Measurements from ENCODE around the gene CCDC87.

CCDC87 gene

DNA sequence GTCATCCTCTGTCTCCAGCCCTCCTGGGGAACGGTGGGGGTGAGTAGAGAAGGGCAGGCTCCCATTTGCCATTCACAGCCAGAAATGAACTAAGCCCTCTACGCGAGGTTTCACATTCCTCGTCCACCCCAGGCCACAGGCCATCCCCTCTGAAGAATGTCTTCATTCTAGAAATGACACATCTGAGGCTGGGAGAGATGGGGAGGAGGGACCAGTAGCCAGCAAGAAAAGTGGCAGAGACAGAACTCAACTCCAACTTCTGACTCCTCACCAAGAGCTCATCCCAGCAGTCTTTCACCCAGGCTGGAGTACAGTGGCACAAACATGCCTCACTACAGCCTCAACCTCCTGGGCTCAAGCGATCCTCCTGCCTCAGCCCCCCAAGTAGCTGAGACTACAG is 27.9 kb downstream of the CCDC87 start:
- H3K9me3 ChIP-seq (ENCODE audit: control extremely low read depth in 1 of 5, control insufficient read depth in 4 of 5, insufficient read depth in 2 of 5, low read depth in 1 of 5, low read length in 4 of 5), result no peaks in the 10 kb centered on the region
- H3K27ac ChIP-seq (ENCODE audit: insufficient read depth in 1 of 2, low read depth in 1 of 2, low read length in 2 of 2, poor library complexity in 1 of 2, severe bottlenecking in 2 of 2), result no peak overlapping the region
- DNase-seq, result no peak
- no peak overlapping the region for H3K4me3 ChIP-seq (ENCODE audit: control insufficient read depth in 1 of 7, extremely low read depth in 1 of 7, insufficient read depth in 4 of 7, low read depth in 2 of 7, low read length in 6 of 7)
- 95% methylated on average over 4 of the region's 5 CpGs for WGBS (ENCODE audit: insufficient coverage)
- peaks cover 0 to 4% (median 0%) of the 10 kb centered on the region in 5 experiments for H3K27me3 ChIP-seq (replicated peaks in 2 of 5; ENCODE audit: control insufficient read depth in 4 of 5, insufficient read depth in 5 of 5, low read length in 4 of 5)
- H3K36me3 ChIP-seq (ENCODE audit: control insufficient read depth in 4 of 4, insufficient read depth in 4 of 4, low read length in 3 of 4), result peaks cover 0 to 20% (median 5%) of the 10 kb centered on the region in 4 experiments
- peaks cover 0 to 14% (median 10%) of the 10 kb centered on the region in 4 experiments for H3K4me1 ChIP-seq (ENCODE audit: control extremely low read depth in 1 of 4, control insufficient read depth in 4 of 4, insufficient read depth in 4 of 4, low read length in 3 of 4)
- POLR2A ChIA-PET, result no interaction called here
- CTCF ChIA-PET, result interaction anchor here (1.0 to 1.3 kb wide), 2 partner anchors 13 to 77 kb away, joined by 3 to 4 read pairs; no protein-coding TSS in a partner anchor

- CTCF ChIA-PET, result interaction anchor here (1.0 kb wide), 1 partner anchor 14 kb away, joined by 4 read pairs; no protein-coding TSS in a partner anchor
- no peaks in the 10 kb centered on the region for H3K9me3 ChIP-seq (ENCODE audit: control extremely low read depth in 1 of 5, control insufficient read depth in 4 of 5, insufficient read depth in 2 of 5, low read depth in 1 of 5, low read length in 4 of 5)
- H3K4me3 ChIP-seq (ENCODE audit: control insufficient read depth in 1 of 7, extremely low read depth in 1 of 7, insufficient read depth in 4 of 7, low read depth in 2 of 7, low read length in 6 of 7), result no peak overlapping the region
- DNase-seq, result no peak
- POLR2A ChIA-PET, result no interaction called here
- peaks cover 0 to 4% (median 0%) of the 10 kb centered on the region in 5 experiments for H3K27me3 ChIP-seq (replicated peaks in 2 of 5; ENCODE audit: control insufficient read depth in 4 of 5, insufficient read depth in 5 of 5, low read length in 4 of 5)
- peaks cover 0 to 14% (median 10%) of the 10 kb centered on the region in 4 experiments for H3K4me1 ChIP-seq (ENCODE audit: control extremely low read depth in 1 of 4, control insufficient read depth in 4 of 4, insufficient read depth in 4 of 4, low read length in 3 of 4)
- H3K27ac ChIP-seq (ENCODE audit: insufficient read depth in 1 of 2, low read depth in 1 of 2, low read length in 2 of 2, poor library complexity in 1 of 2, severe bottlenecking in 2 of 2), result no peak overlapping the region
- 96% methylated on average over 13 of the region's 14 CpGs for WGBS (ENCODE audit: insufficient coverage)
- peaks cover 0 to 20% (median 5%) of the 10 kb centered on the region in 4 experiments for H3K36me3 ChIP-seq (ENCODE audit: control insufficient read depth in 4 of 4, insufficient read depth in 4 of 4, low read length in 3 of 4)
Measured at GRCh38 chr11:66564538-66564937, 28.3 kb downstream of the CCDC87 start.

- Histone ChIP-seq H3K27me3 (replicated peaks in 2 of 5; ENCODE audit: control insufficient read depth in 4 of 5, insufficient read depth in 5 of 5, low read length in 4 of 5) (peaks cover 0 to 5% (median 4%) of the 10 kb centered on the region in 5 experiments), H3K4me3 (ENCODE audit: control insufficient read depth in 1 of 7, extremely low read depth in 1 of 7, insufficient read depth in 4 of 7, low read depth in 2 of 7, low read length in 6 of 7) (no peak overlapping the region), H3K9me3 (ENCODE audit: control extremely low read depth in 1 of 5, control insufficient read depth in 4 of 5, insufficient read depth in 2 of 5, low read depth in 1 of 5, low read length in 4 of 5) (no peaks in the 10 kb centered on the region), H3K27ac (ENCODE audit: insufficient read depth in 1 of 2, low read depth in 1 of 2, low read length in 2 of 2, poor library complexity in 1 of 2, severe bottlenecking in 2 of 2) (no peak overlapping the region), H3K36me3 (ENCODE audit: control insufficient read depth in 4 of 4, insufficient read depth in 4 of 4, low read length in 3 of 4) (peaks cover 0 to 20% (median 5%) of the 10 kb centered on the region in 4 experiments), H3K4me1 (ENCODE audit: control extremely low read depth in 1 of 4, control insufficient read depth in 4 of 4, insufficient read depth in 4 of 4, low read length in 3 of 4) (peaks cover 0 to 17% (median 12%) of the 10 kb centered on the region in 4 experiments)
- no peak for DNase-seq
- CTCF ChIA-PET, result interaction anchor here (1.0 to 2.1 kb wide), 3 partner anchors 14 to 115 kb away, joined by 3 to 11 read pairs (median 3); no protein-coding TSS in a partner anchor
- 93% methylated on average over 6 of the region's 10 CpGs for WGBS (ENCODE audit: insufficient coverage)
- POLR2A ChIA-PET, result no interaction called here
Measured at GRCh38 chr11:66563832-66564231, 29.0 kb downstream of the CCDC87 start.

DNA sequence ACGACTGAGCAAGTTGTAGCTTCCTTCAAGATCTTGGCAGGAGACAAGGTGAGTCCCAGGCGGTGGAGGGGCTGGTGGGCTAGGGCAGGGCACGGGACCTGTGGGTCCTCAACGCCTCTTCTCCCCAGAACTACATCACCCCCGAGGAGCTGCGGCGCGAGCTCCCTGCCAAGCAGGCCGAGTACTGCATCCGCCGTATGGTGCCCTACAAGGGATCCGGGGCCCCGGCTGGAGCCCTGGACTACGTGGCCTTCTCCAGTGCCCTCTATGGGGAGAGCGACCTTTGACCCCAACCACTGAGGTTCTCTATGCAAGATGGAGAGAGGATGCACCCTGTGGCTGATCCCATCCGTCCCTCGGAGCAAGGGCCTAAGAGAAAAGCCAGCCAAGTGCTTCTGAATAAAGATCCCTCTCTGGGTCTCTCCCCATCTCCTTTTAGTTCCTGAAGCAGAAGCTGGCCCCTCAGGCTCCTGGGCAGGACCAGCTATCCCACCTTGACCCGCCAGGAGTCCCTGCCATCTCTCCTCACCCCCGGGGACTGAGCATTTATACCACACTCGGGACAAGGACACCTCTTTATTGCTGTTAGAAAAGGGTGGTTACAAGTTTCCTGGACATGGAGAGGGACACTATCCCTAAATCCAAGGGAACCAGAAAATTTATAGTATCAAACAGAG is 29.8 kb downstream of the CCDC87 start:
- ChIA-PET CTCF (interaction anchor here (1.0 to 2.1 kb wide), 4 partner anchors 10 to 116 kb away, joined by 3 to 11 read pairs (median 4); no protein-coding TSS in a partner anchor), POLR2A (no interaction called here)
- H3K36me3 ChIP-seq (ENCODE audit: control insufficient read depth in 4 of 4, insufficient read depth in 4 of 4, low read length in 3 of 4), result peaks cover 0 to 20% (median 5%) of the 10 kb centered on the region in 4 experiments
- WGBS (ENCODE audit: insufficient coverage), result 96% methylated on average over 20 of the region's 20 CpGs
- H3K27ac ChIP-seq (ENCODE audit: insufficient read depth in 1 of 2, low read depth in 1 of 2, low read length in 2 of 2, poor library complexity in 1 of 2, severe bottlenecking in 2 of 2), result no peak overlapping the region
- no peak overlapping the region for H3K4me3 ChIP-seq (ENCODE audit: control insufficient read depth in 1 of 7, extremely low read depth in 1 of 7, insufficient read depth in 4 of 7, low read depth in 2 of 7, low read length in 6 of 7)
- H3K4me1 ChIP-seq (ENCODE audit: control extremely low read depth in 1 of 4, control insufficient read depth in 4 of 4, insufficient read depth in 4 of 4, low read length in 3 of 4), result peaks cover 0 to 10% (median 6%) of the 10 kb centered on the region in 4 experiments
- H3K9me3 ChIP-seq (ENCODE audit: control extremely low read depth in 1 of 5, control insufficient read depth in 4 of 5, insufficient read depth in 2 of 5, low read depth in 1 of 5, low read length in 4 of 5), result no peaks in the 10 kb centered on the region
- DNase-seq, result no peak
- H3K27me3 ChIP-seq (replicated peaks in 2 of 5; ENCODE audit: control insufficient read depth in 4 of 5, insufficient read depth in 5 of 5, low read length in 4 of 5), result peaks cover 0 to 12% (median 4%) of the 10 kb centered on the region in 5 experiments

DNA sequence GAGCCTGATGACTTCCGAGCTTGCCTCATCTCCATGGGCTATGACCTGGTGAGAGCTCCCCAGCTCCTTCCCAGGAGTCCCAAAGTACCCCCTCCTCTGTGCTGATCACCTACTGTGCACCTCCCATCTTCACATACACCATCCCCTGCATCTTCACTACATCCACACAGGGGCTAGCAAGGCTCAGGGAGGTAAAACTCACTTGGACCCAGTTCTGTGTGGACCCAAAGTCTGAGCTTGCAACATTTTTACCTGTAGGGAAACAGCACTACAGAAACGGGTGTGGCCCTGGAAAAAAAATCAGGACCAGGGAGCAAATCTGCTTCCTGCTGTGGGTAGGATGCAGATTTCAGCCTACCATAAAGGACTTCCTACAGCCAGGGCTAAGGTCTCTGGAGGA is 30.6 kb downstream of the CCDC87 start:
- DNase-seq, result no peak
- ChIA-PET POLR2A (interaction anchor here (0.7 kb wide), 1 partner anchor 42 kb away, joined by 4 read pairs; no protein-coding TSS in a partner anchor), CTCF (interaction anchor here (1.4 to 2.1 kb wide), 3 partner anchors 10 to 16 kb away, joined by 4 to 11 read pairs (median 4); partner anchors contain the start of gene ZDHHC24)
- Histone ChIP-seq H3K27me3 (replicated peaks in 2 of 5; ENCODE audit: control insufficient read depth in 4 of 5, insufficient read depth in 5 of 5, low read length in 4 of 5) (peaks cover 0 to 18% (median 6%) of the 10 kb centered on the region in 5 experiments), H3K4me1 (ENCODE audit: control extremely low read depth in 1 of 4, control insufficient read depth in 4 of 4, insufficient read depth in 4 of 4, low read length in 3 of 4) (peaks cover 0 to 4% (median 2%) of the 10 kb centered on the region in 4 experiments), H3K9me3 (ENCODE audit: control extremely low read depth in 1 of 5, control insufficient read depth in 4 of 5, insufficient read depth in 2 of 5, low read depth in 1 of 5, low read length in 4 of 5) (no peaks in the 10 kb centered on the region), H3K4me3 (ENCODE audit: control insufficient read depth in 1 of 7, extremely low read depth in 1 of 7, insufficient read depth in 4 of 7, low read depth in 2 of 7, low read length in 6 of 7) (no peak overlapping the region), H3K36me3 (ENCODE audit: control insufficient read depth in 4 of 4, insufficient read depth in 4 of 4, low read length in 3 of 4) (peaks cover 0 to 20% (median 5%) of the 10 kb centered on the region in 4 experiments), H3K27ac (ENCODE audit: insufficient read depth in 1 of 2, low read depth in 1 of 2, low read length in 2 of 2, poor library complexity in 1 of 2, severe bottlenecking in 2 of 2) (no peak overlapping the region)
- 93% methylated on average over 1 of the region's 2 CpGs for WGBS (ENCODE audit: insufficient coverage)

DNA sequence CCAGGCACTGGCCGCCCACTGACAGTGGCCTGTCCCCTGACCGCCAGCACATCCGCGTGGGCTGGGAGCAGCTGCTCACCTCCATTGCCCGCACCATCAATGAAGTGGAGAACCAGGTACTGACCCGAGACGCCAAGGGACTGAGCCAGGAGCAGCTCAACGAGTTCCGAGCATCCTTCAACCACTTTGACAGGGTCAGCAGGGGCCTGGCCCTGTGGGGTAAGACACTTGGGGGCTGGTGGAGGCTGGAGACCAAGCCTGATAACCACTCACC is 31.0 kb downstream of the CCDC87 start:
- Histone ChIP-seq H3K27ac (ENCODE audit: insufficient read depth in 1 of 2, low read depth in 1 of 2, low read length in 2 of 2, poor library complexity in 1 of 2, severe bottlenecking in 2 of 2) (no peak overlapping the region), H3K9me3 (ENCODE audit: control extremely low read depth in 1 of 5, control insufficient read depth in 4 of 5, insufficient read depth in 2 of 5, low read depth in 1 of 5, low read length in 4 of 5) (no peaks in the 10 kb centered on the region), H3K4me3 (ENCODE audit: control insufficient read depth in 1 of 7, extremely low read depth in 1 of 7, insufficient read depth in 4 of 7, low read depth in 2 of 7, low read length in 6 of 7) (no peak overlapping the region), H3K36me3 (ENCODE audit: control insufficient read depth in 4 of 4, insufficient read depth in 4 of 4, low read length in 3 of 4) (peaks cover 0 to 20% (median 5%) of the 10 kb centered on the region in 4 experiments), H3K4me1 (ENCODE audit: control extremely low read depth in 1 of 4, control insufficient read depth in 4 of 4, insufficient read depth in 4 of 4, low read length in 3 of 4) (peaks cover 0 to 4% (median 2%) of the 10 kb centered on the region in 4 experiments), H3K27me3 (replicated peaks in 2 of 5; ENCODE audit: control insufficient read depth in 4 of 5, insufficient read depth in 5 of 5, low read length in 4 of 5) (peaks cover 0 to 18% (median 6%) of the 10 kb centered on the region in 5 experiments)
- DNase-seq, result no peak
- ChIA-PET POLR2A (interaction anchor here (0.7 kb wide), 1 partner anchor 42 kb away, joined by 4 read pairs; no protein-coding TSS in a partner anchor), CTCF (interaction anchor here (1.7 to 2.1 kb wide), 2 partner anchors 16 kb away, joined by 4 to 11 read pairs; partner anchors contain the start of gene ZDHHC24)
- 94% methylated on average over 8 of the region's 9 CpGs for WGBS (ENCODE audit: insufficient coverage)

Measured in common myeloid progenitor, CD34-positive (primary cell).